Endothelial cell of umbilical vein (primary cell): ENCODE data around the gene TBC1D24. TPM values are rescaled to one million over a fixed set of nuclear protein-coding genes. Genes with fewer than 3 reads are reported as not detected.

Experiments used
- BruUV-seq: library from RNA; stranded (reverse); fragments of 400-500 nt; replicated peaks from 2 replicates; lab custom pipeline; 2021; lab: Mats Ljungman, UMichigan
- CTCF ChIA-PET: fragments of 300-600, 350-600 bp; sonication (Branson Sonifier 250); formaldehyde crosslinking; loops from one replicate; lab custom pipeline; 2021; ENCODE audit warnings: antibody characterized with exemption, inconsistent platforms; lab: Charles Lee
- POLR2A ChIA-PET: fragments of 300-600, 350-600 bp; sonication (Branson Sonifier 250); formaldehyde crosslinking; loops from one replicate; lab custom pipeline; 2021; ENCODE audit warnings: antibody characterized with exemption, inconsistent platforms; lab: Charles Lee
- DNase-seq: peaks from one replicate; pipeline ENCODE4 v3.0.0-alpha.2; 2011; ENCODE audit warnings: low read depth, low spot score
- FAIRE-seq: peaks from 2 replicates; lab custom pipeline; 2011; peaks lifted over from hg19 to GRCh38; lab: Jason Lieb, UNC
- H2AFZ ChIP-seq: 2 replicates; pipeline ENCODE4 v1.6.0; 2012; ENCODE audit warnings: low read depth, low read length, control low read depth, inconsistent platforms
- H3K27ac ChIP-seq: 2 replicates; pipeline ENCODE4 v1.5.1; 2011; ENCODE audit warnings: low read depth, mild to moderate bottlenecking, control low read depth, low read length, moderate library complexity; ENCODE audit not compliant: insufficient read depth
- H3K27me3 ChIP-seq, 2 experiments: 2 replicates each; pipeline versions ENCODE4 v1.6.0 to v1.6.1; 2011; ENCODE audit warnings: low read length in 2 of 2, mixed read lengths in 1 of 2; ENCODE audit not compliant: control insufficient read depth in 2 of 2, insufficient read depth in 2 of 2
- H3K36me3 ChIP-seq, 2 experiments: 2 replicates in 1 of 2; 3 replicates in 1 of 2; pipeline ENCODE4 v1.5.1; 2011; ENCODE audit warnings: low read length in 2 of 2, mild to moderate bottlenecking in 1 of 2, moderate library complexity in 1 of 2; ENCODE audit not compliant: control insufficient read depth in 2 of 2, insufficient read depth in 2 of 2; ENCODE audit errors: extremely low read depth in 1 of 2
- H3K4me1 ChIP-seq: 3 replicates; pipeline ENCODE4 v1.5.1; 2011; ENCODE audit warnings: mild to moderate bottlenecking, low read length; ENCODE audit not compliant: control insufficient read depth, insufficient read depth; ENCODE audit errors: extremely low read depth
- H3K4me2 ChIP-seq: 2 replicates; pipeline ENCODE4 v1.6.1; 2011; ENCODE audit warnings: low read length, control low read depth, mixed read lengths; ENCODE audit not compliant: insufficient read depth
- H3K4me3 ChIP-seq, 3 experiments: fragments of 200-600 bp in 1 of 3; sonication (generic), shearing (Covaris generic) in 1 of 3; replicated peaks in 1 of 3; 2 replicates each; pipeline ENCODE4 v1.5.1; 2011 to 2016; ENCODE audit warnings: control low read depth in 3 of 3, low read length in 3 of 3, mild to moderate bottlenecking in 2 of 3, inconsistent platforms in 1 of 3, low read depth in 1 of 3, moderate library complexity in 1 of 3; ENCODE audit not compliant: insufficient read depth in 1 of 3
- H3K79me2 ChIP-seq: 2 replicates; pipeline ENCODE4 v1.6.0; 2012; ENCODE audit warnings: low read length, inconsistent platforms; ENCODE audit not compliant: control insufficient read depth, insufficient read depth
- H3K9ac ChIP-seq: replicated peaks from 2 replicates; pipeline ENCODE3; 2011; ENCODE audit warnings: low read length, control low read depth; ENCODE audit not compliant: insufficient read depth; ENCODE audit errors: extremely low read depth
- H3K9me1 ChIP-seq: replicated peaks from 3 replicates; pipeline ENCODE4 v1.6.0; 2011; ENCODE audit warnings: mild to moderate bottlenecking, low read length; ENCODE audit not compliant: control insufficient read depth, insufficient read depth; ENCODE audit errors: extremely low read depth
- H3K9me3 ChIP-seq: replicated peaks from 2 replicates; pipeline ENCODE4 v1.5.1; 2012; ENCODE audit warnings: low read length, inconsistent platforms; ENCODE audit not compliant: control insufficient read depth, insufficient read depth
- H4K20me1 ChIP-seq: replicated peaks from 2 replicates; pipeline ENCODE3; 2011; ENCODE audit warnings: mild to moderate bottlenecking, low read length; ENCODE audit not compliant: control insufficient read depth, insufficient read depth; ENCODE audit errors: extremely low read depth
- EZH2 ChIP-seq: IDR thresholded peaks from 2 replicates; pipeline ENCODE4 v1.6.1; 2012; ENCODE audit warnings: borderline replicate concordance, low read depth, mild to moderate bottlenecking, moderate library complexity, low read length, inconsistent platforms; ENCODE audit not compliant: severe bottlenecking
- FOS ChIP-seq: IDR thresholded peaks from 2 replicates; pipeline ENCODE4 v1.6.1; 2011; ENCODE audit warnings: mild to moderate bottlenecking, low read length, moderate library complexity, borderline replicate concordance; ENCODE audit not compliant: insufficient read depth
- GATA2 ChIP-seq: IDR thresholded peaks from 2 replicates; pipeline ENCODE4 v1.7.0; 2011; ENCODE audit warnings: low read depth, mild to moderate bottlenecking, moderate library complexity, mixed read lengths, low read length; ENCODE audit not compliant: insufficient read length, insufficient read depth
- JUN ChIP-seq: IDR thresholded peaks from 2 replicates; pipeline ENCODE4 v1.6.1; 2011; ENCODE audit warnings: borderline replicate concordance, low read depth; ENCODE audit not compliant: insufficient read length, insufficient read depth
- MYC ChIP-seq: IDR thresholded peaks from one replicate; pipeline ENCODE4 v1.6.1; 2011; ENCODE audit warnings: mild to moderate bottlenecking, low read depth, low read length
- POLR2A ChIP-seq: IDR thresholded peaks from 2 replicates; pipeline ENCODE4 v1.6.1; 2012; ENCODE audit warnings: low read depth, mild to moderate bottlenecking, control low read depth, low read length
- POLR2AphosphoS5 ChIP-seq: IDR thresholded peaks from 2 replicates; pipeline ENCODE4 v1.6.1; 2012; ENCODE audit warnings: low read depth, mild to moderate bottlenecking, control low read depth, low read length, moderate library complexity; ENCODE audit not compliant: insufficient read depth
- dilution Hi-C: fragments of 300-500 bp; cut with MboI; formaldehyde crosslinking; loops from one replicate; pipeline ENCODE4 v1.15.0; 2019; ENCODE audit warnings: low sequenced_read_pairs; ENCODE audit not compliant: extremely low pct_ligation_motif_present
- intact Hi-C: fragments of 100-400 bp; cut with micrococcal nuclease; formaldehyde crosslinking; loops from one replicate; pipeline ENCODE4 v1.10.0; 2022
- polyA plus RNA-seq, 4 experiments: library from polyadenylated mRNA; depleted of rRNA in 3 of 4; stranded (reverse) in 3 of 4; unstranded in 1 of 4; fragments of >200 nt; gene quantifications; 2 replicates each; pipeline versions ENCODE4 v1.2.1 to v1.2.3, GENCODE V29; 2011 to 2012; ENCODE audit warnings: missing spikeins in 1 of 4
- total RNA-seq: library from RNA; stranded (reverse); gene quantifications from 2 replicates; pipeline ENCODE4 v1.2.3, GENCODE V29; 2021
- TF ChIP-seq, protein P1 (sequence below): IDR thresholded peaks from 2 replicates; pipeline ENCODE4 v1.6.1; 2011; ENCODE audit not compliant: insufficient read depth, insufficient read length
- TF ChIP-seq, protein P2 (sequence below), 2 donors: IDR thresholded peaks; 1 replicate in 1 of 2; 2 replicates in 1 of 2; pipeline ENCODE4 v1.5.1; 2011; ENCODE audit warnings: low read length in 2 of 2, mild to moderate bottlenecking in 2 of 2, moderate library complexity in 2 of 2, control low read depth in 1 of 2, inconsistent platforms in 1 of 2, low read depth in 1 of 2; ENCODE audit not compliant: insufficient read depth in 1 of 2; ENCODE audit errors: extremely low read depth in 1 of 2

TBC1D24 gene
- total and polyA plus RNA-seq, 2 donors (not counting 3 experiments of a cell fraction or from before 2014, with no cell fraction given), result 8.1 to 22.8 TPM

GRCh38 chr16:2476741-2477140, 1.8 kb downstream of the TBC1D24 start:
- no peak overlapping the region for H2AFZ ChIP-seq
- CTCF ChIA-PET, result no interaction called here
- H3K36me3 ChIP-seq, result no peaks in the 10 kb centered on the region
- no peak overlapping the region for H3K4me2 ChIP-seq
- no peak for FAIRE-seq
- H3K9ac ChIP-seq, result no peak overlapping the region
- dilution Hi-C loops (no loop called here), intact Hi-C loops (no loop called here)
- H3K4me3 ChIP-seq, result no peak overlapping the region
- H3K79me2 ChIP-seq, result peaks cover 9% of the 10 kb centered on the region
- peaks cover 4 to 5% of the 10 kb centered on the region in 2 experiments for H3K27me3 ChIP-seq
- TF ChIP-seq, protein P1, sequence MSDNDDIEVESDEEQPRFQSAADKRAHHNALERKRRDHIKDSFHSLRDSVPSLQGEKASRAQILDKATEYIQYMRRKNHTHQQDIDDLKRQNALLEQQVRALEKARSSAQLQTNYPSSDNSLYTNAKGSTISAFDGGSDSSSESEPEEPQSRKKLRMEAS, result no peak
- TF ChIP-seq, protein P2, sequence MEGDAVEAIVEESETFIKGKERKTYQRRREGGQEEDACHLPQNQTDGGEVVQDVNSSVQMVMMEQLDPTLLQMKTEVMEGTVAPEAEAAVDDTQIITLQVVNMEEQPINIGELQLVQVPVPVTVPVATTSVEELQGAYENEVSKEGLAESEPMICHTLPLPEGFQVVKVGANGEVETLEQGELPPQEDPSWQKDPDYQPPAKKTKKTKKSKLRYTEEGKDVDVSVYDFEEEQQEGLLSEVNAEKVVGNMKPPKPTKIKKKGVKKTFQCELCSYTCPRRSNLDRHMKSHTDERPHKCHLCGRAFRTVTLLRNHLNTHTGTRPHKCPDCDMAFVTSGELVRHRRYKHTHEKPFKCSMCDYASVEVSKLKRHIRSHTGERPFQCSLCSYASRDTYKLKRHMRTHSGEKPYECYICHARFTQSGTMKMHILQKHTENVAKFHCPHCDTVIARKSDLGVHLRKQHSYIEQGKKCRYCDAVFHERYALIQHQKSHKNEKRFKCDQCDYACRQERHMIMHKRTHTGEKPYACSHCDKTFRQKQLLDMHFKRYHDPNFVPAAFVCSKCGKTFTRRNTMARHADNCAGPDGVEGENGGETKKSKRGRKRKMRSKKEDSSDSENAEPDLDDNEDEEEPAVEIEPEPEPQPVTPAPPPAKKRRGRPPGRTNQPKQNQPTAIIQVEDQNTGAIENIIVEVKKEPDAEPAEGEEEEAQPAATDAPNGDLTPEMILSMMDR (IDR thresholded peaks at IDR 0.05; ENCODE audit: extremely low read depth in 1 of 2, insufficient read depth in 1 of 2, low read depth in 1 of 2, low read length in 2 of 2), result no peak
- TF ChIP-seq POLR2A (no peak), POLR2AphosphoS5 (no peak), GATA2 (no peak), MYC (no peak), EZH2 (no peak), FOS (no peak), JUN (no peak)
- no peaks in the 10 kb centered on the region for H3K9me1 ChIP-seq
- no peaks in the 10 kb centered on the region for H4K20me1 ChIP-seq
- H3K9me3 ChIP-seq, result no peaks in the 10 kb centered on the region
- H3K4me1 ChIP-seq, result peaks cover 10% of the 10 kb centered on the region
- no peak overlapping the region for H3K27ac ChIP-seq
- TSS peak; percentile 21 for BruUV-seq
- no peak for DNase-seq
- POLR2A ChIA-PET, result no interaction called here
